GM12865 (cell line): ENCODE results near the gene HDAC11.

Experiments used
- DNase-seq: peaks from one replicate; pipeline ENCODE4 v3.0.0; 2010; ENCODE audit warnings: low read depth
- H3K4me3 ChIP-seq: 2 replicates; pipeline ENCODE4 v1.5.1; 2011; ENCODE audit warnings: mild to moderate bottlenecking, low read depth, low read length, control low read depth
- TF ChIP-seq, protein P1 (sequence below): IDR thresholded peaks from 2 replicates; pipeline ENCODE4 v1.5.1; 2011; ENCODE audit warnings: low read length, control low read depth, low read depth, inconsistent platforms; ENCODE audit not compliant: insufficient read depth; ENCODE audit errors: missing control alignments

Gene HDAC11

DNA sequence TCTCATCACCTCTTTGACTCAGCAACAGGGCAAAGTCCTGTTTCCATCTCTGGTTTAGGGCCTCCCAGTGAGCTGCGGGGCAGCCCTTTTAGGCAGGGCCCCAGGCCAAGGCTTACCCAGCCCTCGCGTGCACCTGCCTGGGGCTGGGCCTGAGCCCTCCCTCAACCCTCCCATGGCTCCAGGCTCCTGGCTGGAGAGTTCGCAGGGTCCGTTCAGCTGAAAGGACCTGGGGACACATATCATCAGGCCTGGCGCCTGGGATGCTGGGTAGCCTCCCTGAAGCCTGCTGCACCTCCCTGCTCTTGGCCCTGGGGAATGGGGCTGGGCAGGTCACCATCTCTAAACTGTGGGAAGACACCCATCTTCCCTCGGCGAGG lies 29.7 kb downstream of the HDAC11 start:
- TF ChIP-seq, protein P1, sequence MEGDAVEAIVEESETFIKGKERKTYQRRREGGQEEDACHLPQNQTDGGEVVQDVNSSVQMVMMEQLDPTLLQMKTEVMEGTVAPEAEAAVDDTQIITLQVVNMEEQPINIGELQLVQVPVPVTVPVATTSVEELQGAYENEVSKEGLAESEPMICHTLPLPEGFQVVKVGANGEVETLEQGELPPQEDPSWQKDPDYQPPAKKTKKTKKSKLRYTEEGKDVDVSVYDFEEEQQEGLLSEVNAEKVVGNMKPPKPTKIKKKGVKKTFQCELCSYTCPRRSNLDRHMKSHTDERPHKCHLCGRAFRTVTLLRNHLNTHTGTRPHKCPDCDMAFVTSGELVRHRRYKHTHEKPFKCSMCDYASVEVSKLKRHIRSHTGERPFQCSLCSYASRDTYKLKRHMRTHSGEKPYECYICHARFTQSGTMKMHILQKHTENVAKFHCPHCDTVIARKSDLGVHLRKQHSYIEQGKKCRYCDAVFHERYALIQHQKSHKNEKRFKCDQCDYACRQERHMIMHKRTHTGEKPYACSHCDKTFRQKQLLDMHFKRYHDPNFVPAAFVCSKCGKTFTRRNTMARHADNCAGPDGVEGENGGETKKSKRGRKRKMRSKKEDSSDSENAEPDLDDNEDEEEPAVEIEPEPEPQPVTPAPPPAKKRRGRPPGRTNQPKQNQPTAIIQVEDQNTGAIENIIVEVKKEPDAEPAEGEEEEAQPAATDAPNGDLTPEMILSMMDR, result no peak
- no peak for DNase-seq
- no peak overlapping the region for H3K4me3 ChIP-seq

GRCh38 chr3:13512451-13512850 lies 32.3 kb downstream of the HDAC11 start:
- no peak overlapping the region for H3K4me3 ChIP-seq
- TF ChIP-seq, protein P1, result no peak
- no peak for DNase-seq

DNA sequence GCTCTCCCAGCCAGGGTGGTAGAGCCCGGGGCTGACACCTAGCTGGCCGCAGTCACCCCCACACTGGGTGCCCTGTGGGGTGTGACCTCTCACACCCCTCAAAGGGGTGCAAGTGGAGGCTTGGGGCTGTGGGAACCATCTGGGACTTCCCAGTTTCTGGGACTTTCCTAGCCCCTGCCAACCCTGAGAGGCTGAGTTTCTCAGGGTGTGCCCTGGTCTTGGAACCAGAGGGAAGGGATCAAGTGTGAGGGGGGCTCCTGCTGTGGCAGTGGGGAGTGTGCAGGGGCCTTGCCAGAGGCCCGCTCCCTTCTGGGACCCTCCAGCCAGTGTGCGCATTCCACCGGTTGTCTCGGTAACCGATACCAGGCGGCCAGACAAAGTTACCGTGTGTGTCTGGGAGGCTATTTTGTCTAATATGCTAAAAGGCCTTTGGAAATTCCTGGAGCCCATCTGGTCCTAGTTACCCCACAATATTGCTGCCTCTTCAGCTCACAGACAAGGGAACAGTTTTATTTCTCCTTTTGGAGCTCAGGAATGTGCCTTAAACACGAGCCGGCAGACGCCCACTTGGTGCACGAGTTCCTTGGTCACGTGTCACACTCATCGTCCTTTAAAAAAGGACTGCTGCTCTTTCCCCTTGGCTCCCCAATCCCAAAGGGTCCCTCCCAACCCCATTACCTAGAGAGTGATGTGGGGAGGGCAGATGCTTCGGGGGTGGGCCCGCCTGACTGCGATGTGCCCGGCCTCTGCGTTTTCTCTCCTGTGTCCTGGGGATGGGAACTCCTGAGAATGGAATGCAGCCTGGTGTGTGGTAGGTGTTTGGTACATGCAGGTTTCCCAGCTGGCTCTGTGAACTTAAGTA lies 33.2 kb downstream of the HDAC11 start:
- no peak overlapping the region for H3K4me3 ChIP-seq
- DNase-seq, result no peak
- TF ChIP-seq, protein P1, result no peak

GRCh38 chr3:13513913-13514517 lies 33.9 kb downstream of the HDAC11 start:
- TF ChIP-seq, protein P1, result no peak
- H3K4me3 ChIP-seq, result no peak overlapping the region
- DNase-seq, result no peak

DNA sequence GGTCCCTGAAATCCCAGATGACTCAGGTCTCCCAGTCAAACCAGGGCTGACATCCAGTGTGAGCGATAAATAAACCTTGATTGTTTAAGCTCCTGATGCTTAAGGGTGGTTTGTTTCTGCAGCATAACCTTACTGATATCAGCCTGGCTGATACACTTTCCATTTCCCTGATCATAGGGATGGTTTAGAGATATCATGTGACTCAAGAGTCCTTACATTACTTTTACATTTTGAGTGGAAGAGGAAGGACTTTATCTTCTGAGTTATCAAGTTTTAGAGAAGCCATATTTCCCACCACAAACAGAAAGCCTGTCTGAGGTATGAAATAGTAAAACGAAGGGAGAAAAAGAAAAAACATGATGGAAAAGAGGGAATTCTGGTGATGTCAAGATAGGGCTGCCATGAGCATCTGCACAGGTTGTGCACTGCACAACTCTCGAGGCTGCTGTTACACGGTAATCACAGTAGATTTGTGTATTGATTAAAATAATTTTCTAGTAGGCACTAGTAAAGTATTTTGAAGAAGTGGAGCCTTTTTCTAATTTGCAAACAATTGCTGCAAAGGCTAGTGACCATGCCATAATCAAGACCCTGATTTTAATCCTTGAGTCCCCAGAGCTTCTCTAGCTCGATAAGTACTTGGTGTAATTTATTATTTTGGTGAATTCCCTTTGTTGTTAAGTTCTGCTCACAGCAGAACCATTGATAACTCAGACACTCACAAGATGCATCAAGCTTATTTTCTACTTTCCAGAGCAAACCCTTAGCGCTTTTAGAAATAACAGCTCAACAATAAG lies 34.7 kb downstream of the HDAC11 start:
- DNase-seq, result no peak
- H3K4me3 ChIP-seq, result no peak overlapping the region
- TF ChIP-seq, protein P1, result no peak

DNA sequence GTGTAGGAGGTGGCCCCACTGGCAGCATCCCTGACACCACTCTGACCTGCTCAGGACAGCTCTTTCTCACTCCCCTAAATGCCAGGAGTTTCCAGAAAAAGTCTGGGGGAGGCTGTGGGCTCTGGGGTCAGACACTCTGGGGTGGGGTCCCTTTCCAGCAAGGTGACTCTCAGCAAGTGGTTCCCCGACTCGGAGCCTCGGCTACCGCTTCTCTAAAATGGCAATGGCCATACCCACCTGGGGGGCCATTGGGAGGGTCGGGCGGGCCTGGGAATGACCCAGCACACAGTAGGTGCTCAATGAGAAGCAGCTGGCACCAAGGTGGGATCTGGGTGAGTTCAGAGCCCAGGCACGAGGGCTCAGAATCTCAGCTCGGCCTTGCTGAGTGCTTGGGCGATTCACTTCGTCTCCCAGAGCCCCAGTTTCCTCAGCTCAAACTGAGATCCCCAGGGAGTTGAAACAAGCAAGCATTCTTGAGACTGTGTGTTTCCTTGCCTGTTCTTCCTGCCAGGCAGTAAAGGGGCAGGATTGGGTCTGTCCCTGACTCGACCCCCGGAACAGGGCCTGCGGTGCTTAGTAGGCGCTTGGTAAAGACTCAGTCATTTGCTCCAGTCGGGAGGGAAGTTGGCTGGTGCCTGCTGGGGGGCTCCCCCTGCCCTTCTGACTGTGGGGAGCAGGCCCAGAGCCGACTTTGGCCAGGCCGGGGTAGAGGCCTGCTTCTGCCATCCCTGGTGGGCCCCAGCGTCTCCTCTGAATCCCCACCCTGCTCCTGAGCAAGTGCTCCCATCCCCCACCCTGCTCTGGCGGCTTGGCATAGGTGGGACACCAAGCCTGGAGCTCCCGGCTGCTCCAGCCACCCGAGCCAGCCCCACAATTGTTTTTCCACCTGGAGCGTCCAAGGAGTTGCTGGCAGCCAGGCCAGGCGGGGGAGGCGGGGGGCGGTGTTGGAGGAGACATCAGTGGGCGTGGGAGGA lies 36.0 kb downstream of the HDAC11 start:
- no peak for DNase-seq
- H3K4me3 ChIP-seq, result no peak overlapping the region
- TF ChIP-seq, protein P1, result no peak
